Activated CD4-positive, alpha-beta memory T cell treated with anti-CD3 and anti-CD28 coated beads, Interleukin-2, amount 10 ng/mL, durations not matched to agents 7 days and 5 days (primary cell): ENCODE measurements around the gene SNED1. TPM values are rescaled to one million over a fixed set of nuclear protein-coding genes. Genes with fewer than 3 reads are reported as not detected.

ENCODE experiments used
- CTCF ChIA-PET: fragments of 350-600 bp; sonication (Branson Sonifier 250); formaldehyde crosslinking; loops from one replicate; lab custom pipeline; 2021; ENCODE audit warnings: antibody characterized with exemption, inconsistent platforms; lab: Charles Lee
- POLR2A ChIA-PET: fragments of 350-600 bp; sonication (Branson Sonifier 250); formaldehyde crosslinking; loops from one replicate; lab custom pipeline; 2021; ENCODE audit warnings: antibody characterized with exemption; lab: Charles Lee
- DNase-seq: peaks from one replicate; pipeline ENCODE4 v3.0.0-alpha.2; 2020
- H3K27ac Mint-ChIP-seq: one replicate; pipeline ENCODE4 v1.8.0; 2021; ENCODE audit warnings: mild to moderate bottlenecking, mixed read lengths
- H3K27me3 Mint-ChIP-seq: one replicate; pipeline ENCODE4 v1.8.0; 2021; ENCODE audit warnings: mixed read lengths
- H3K36me3 Mint-ChIP-seq: one replicate; pipeline ENCODE4 v1.8.0; 2021; ENCODE audit warnings: low read depth, mixed read lengths
- H3K4me1 Mint-ChIP-seq: one replicate; pipeline ENCODE4 v1.8.0; 2021; ENCODE audit warnings: mixed read lengths
- H3K4me3 Mint-ChIP-seq: one replicate; pipeline ENCODE4 v1.8.0; 2021; ENCODE audit warnings: mild to moderate bottlenecking, mixed read lengths
- H3K9me3 Mint-ChIP-seq: one replicate; pipeline ENCODE4 v1.8.0; 2021; ENCODE audit warnings: mixed read lengths
- total RNA-seq, 2 experiments: library from RNA; stranded (reverse); gene quantifications; one replicate each; pipeline ENCODE4 v1.2.3, GENCODE V29; 2021

SNED1 gene
- total RNA-seq, 2 experiments from 2014 or later = 32.6 to 34.3 TPM

- ChIA-PET POLR2A (no interaction called here), CTCF (no interaction called here)
- Mint-ChIP-seq H3K36me3 (peaks cover 8% of the 10 kb centered on the region), H3K4me3 (no peak overlapping the region), H3K27me3 (no peaks in the 10 kb centered on the region), H3K4me1 (no peaks in the 10 kb centered on the region), H3K9me3 (no peaks in the 10 kb centered on the region), H3K27ac (no peak overlapping the region)
- DNase-seq = peak; percentile 14
Measured at GRCh38 chr2:241080405-241081189, 82.2 kb downstream of the SNED1 start.

DNA sequence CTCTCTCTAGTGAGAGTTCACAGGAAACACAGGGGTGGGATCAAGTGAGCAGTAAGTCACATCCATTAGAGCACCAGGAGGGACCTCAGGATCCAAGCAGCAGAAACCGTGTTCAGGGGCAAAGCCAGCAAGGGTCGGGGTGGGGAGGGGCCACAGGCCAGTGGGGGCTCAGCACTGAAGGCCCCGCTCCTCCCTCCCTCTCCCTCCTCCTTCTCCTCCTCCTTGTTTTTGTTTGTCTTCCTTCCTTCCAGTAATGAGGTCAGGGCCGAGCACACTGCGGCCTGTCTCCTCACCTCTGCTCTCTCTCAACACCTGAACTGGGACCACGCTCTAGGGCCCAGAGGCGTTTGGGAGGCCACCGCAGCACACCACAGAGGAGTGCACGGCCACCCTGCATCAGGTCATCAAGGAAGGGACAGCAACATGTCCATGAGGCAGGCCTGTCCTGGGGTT lies 82.8 kb downstream of the SNED1 start:
- Mint-ChIP-seq H3K36me3 (peaks cover 11% of the 10 kb centered on the region), H3K27me3 (no peaks in the 10 kb centered on the region), H3K4me1 (no peaks in the 10 kb centered on the region), H3K27ac (no peak overlapping the region), H3K9me3 (no peaks in the 10 kb centered on the region), H3K4me3 (no peak overlapping the region)
- DNase-seq = no peak
- POLR2A ChIA-PET = no interaction called here
- CTCF ChIA-PET = no interaction called here

DNA sequence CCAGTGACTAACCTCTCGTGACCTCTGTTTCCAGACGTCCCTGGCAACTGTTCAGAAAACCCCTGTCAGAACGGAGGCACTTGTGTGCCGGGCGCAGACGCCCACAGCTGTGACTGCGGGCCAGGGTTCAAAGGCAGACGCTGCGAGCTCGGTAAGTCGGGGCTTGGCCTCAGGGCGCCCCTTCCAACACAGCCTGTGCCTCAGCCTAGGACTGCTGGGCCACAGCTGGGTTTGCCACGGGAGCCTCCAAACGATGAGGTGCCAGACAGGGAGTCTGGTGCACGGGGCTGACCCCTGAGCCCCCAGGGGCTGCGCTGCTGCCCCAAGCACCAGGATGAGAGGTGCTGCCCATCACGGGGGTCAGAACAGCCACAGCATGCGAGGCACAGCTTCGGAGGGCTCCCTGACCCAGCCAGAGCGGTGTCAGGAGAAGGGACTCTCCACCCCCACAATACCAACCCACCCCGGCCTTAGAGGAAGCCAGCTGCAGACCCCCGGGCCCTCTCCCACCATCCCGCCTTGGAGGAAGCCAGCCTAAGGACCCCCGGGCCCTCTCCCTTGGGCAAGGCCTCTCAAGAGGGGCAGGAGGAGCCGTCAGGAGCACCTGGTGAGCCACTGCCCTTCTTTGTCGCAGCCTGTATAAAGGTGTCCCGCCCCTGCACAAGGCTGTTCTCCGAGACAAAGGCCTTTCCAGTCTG lies 83.4 kb downstream of the SNED1 start:
- H3K4me3 Mint-ChIP-seq = no peak overlapping the region
- CTCF ChIA-PET = no interaction called here
- H3K9me3 Mint-ChIP-seq = no peaks in the 10 kb centered on the region
- H3K4me1 Mint-ChIP-seq = no peaks in the 10 kb centered on the region
- POLR2A ChIA-PET = no interaction called here
- H3K27me3 Mint-ChIP-seq = no peaks in the 10 kb centered on the region
- H3K36me3 Mint-ChIP-seq = peaks cover 17% of the 10 kb centered on the region
- H3K27ac Mint-ChIP-seq = no peak overlapping the region
- DNase-seq = peak; percentile 15

DNA sequence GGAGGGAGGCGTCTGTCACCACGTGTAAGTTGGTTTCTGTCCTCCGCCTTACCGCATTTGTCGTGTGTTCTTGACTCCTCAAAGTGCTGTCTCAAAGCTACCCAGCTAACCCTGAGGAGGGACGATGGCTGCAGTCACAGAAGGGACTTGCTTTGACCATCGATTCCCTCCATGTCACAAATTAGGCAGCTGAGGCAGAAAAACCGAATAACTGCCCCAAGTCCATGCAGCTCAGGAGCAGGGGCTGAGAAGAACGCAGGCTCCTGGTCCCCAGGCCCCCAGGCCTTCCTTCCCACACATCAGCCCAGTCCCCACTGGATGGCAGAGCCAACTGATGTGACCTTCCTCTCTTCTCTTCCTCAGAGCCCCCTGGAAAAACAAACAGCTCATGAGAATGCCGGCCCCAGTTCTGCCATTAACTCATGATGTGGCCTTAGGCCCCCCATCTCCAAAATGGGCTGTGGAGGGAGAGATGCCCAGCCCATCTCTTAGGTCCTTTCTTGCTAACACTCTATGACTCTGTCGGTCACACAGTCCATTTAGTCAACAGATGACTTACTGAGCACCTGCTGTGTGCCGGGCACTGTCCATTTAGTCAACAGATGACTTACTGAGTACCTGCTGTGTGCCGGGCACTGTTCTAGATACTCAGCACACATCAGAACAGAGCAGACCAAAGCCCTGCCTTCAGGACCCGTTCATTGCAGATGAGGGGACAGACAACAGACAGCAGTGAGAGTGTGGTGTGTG lies 84.1 kb downstream of the SNED1 start:
- Mint-ChIP-seq H3K4me3 (no peak overlapping the region), H3K36me3 (peaks cover 22% of the 10 kb centered on the region), H3K27ac (no peak overlapping the region), H3K4me1 (no peaks in the 10 kb centered on the region), H3K9me3 (no peaks in the 10 kb centered on the region), H3K27me3 (no peaks in the 10 kb centered on the region)
- CTCF ChIA-PET = no interaction called here
- POLR2A ChIA-PET = no interaction called here
- DNase-seq = peak; percentile 4

DNA sequence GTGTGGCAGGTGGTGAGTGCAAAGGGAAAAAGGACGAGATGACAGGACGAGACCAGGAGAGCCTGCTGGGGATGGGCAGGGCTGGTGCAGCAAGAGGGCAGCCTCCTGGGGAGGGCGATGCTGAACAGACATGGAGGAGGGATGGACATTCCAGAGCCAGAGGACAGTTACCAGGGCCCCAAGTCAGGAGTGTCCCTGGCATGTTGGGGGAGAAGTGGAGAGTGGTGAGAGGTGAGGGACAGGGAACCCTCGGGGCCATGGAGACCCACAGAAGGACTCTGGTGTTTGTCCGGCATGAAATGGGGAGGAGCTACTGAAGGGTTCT lies 84.6 kb downstream of the SNED1 start:
- no peaks in the 10 kb centered on the region for H3K27me3 Mint-ChIP-seq
- ChIA-PET POLR2A (no interaction called here), CTCF (no interaction called here)
- no peak for DNase-seq
- H3K36me3 Mint-ChIP-seq = peaks cover 28% of the 10 kb centered on the region
- H3K27ac Mint-ChIP-seq = no peak overlapping the region
- H3K4me1 Mint-ChIP-seq = no peaks in the 10 kb centered on the region
- no peaks in the 10 kb centered on the region for H3K9me3 Mint-ChIP-seq
- no peak overlapping the region for H3K4me3 Mint-ChIP-seq

DNA sequence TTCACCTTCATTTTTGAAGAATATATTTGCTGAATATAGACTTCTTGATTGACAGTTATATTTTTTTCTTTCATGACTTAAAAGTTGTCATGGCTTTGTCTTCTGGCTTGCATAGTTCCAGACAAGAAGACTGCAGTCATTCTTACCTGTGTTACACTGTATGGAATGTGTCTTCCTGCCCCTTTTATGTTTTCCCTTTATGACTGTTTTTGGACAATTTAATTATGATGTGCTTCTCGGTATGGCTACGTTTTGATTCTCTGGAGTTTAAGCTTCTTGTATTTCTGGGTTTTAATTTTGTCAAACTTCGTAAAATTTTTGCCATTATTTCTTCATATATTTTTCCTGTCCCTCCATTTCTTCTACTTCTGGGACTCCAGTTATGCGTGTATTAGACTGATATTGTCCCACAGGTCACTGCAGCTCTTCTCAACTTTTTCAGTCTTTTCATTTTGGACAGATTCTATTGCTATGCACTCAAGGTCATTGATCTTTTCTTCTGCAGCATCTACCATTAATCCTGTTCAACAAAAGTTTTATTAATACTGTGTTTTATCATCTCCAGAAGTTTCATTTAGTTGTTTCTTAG lies 86.5 kb downstream of the SNED1 start:
- no peaks in the 10 kb centered on the region for H3K27me3 Mint-ChIP-seq
- DNase-seq = no peak
- H3K27ac Mint-ChIP-seq = no peak overlapping the region
- CTCF ChIA-PET = no interaction called here
- no peaks in the 10 kb centered on the region for H3K4me1 Mint-ChIP-seq
- H3K36me3 Mint-ChIP-seq = peaks cover 42% of the 10 kb centered on the region
- POLR2A ChIA-PET = no interaction called here
- H3K4me3 Mint-ChIP-seq = no peak overlapping the region
- H3K9me3 Mint-ChIP-seq = no peaks in the 10 kb centered on the region

- no peaks in the 10 kb centered on the region for H3K27me3 Mint-ChIP-seq
- H3K36me3 Mint-ChIP-seq = peaks cover 51% of the 10 kb centered on the region
- POLR2A ChIA-PET = no interaction called here
- CTCF ChIA-PET = interaction anchor here (1.2 kb wide), 1 partner anchor 9 kb away, joined by 5 read pairs; no protein-coding TSS in a partner anchor
- H3K4me1 Mint-ChIP-seq = no peaks in the 10 kb centered on the region
- no peak overlapping the region for H3K4me3 Mint-ChIP-seq
- DNase-seq = no peak
- H3K9me3 Mint-ChIP-seq = no peaks in the 10 kb centered on the region
- H3K27ac Mint-ChIP-seq = no peak overlapping the region
Measured at GRCh38 chr2:241087420-241088268, 89.2 kb downstream of the SNED1 start.

GRCh38 chr2:241088376-241088775 lies 90.0 kb downstream of the SNED1 start:
- Mint-ChIP-seq H3K36me3 (peaks cover 51% of the 10 kb centered on the region), H3K27me3 (no peaks in the 10 kb centered on the region), H3K4me1 (no peaks in the 10 kb centered on the region), H3K27ac (no peak overlapping the region), H3K4me3 (no peak overlapping the region), H3K9me3 (no peaks in the 10 kb centered on the region)
- CTCF ChIA-PET = interaction anchor here (1.2 kb wide), 1 partner anchor 10 kb away, joined by 5 read pairs; no protein-coding TSS in a partner anchor
- POLR2A ChIA-PET = no interaction called here
- no peak for DNase-seq

DNA sequence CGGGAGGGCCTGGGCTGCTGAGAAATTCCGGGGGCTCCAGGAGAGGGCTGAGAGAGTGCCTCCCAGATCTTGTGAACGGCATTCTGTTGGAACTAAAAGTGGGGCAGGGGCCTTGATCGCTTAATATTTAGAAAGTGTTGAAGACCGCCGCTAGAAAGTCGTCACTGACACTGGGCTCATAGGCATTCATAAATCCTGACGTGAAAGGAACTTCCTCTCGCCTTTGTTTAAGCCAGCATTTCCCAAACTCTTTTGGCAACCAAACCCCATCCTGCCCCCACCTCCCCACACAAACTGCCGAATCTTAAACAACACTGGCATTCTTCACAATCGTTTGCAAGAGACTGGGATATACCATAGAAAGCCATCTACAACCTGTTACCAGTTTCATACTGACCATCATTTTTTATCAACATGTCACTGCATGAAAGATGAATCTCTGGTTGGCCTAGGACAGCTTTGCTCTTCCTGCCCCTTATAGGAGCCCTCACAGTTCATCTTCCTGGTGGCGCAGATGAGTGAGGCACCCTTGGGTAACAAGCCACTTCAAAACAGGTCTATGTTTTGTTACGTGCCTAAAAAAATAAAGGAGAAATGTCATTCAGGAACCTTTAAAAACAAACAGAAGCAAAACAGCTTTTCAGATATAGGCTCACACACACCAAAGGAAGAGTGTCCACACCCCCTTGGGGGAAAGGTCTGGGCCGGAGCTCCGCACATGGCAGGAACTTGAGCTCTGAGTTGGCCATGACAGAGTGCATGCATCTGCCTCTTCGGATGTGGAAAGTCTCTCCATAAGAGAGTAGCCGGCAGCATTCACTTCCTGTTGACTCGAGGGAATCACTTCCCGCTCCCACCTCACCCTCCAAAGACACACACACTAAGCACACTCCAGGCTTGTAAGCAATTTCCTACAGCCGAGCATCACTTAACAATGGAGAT lies 90.6 kb downstream of the SNED1 start:
- Mint-ChIP-seq H3K9me3 (no peaks in the 10 kb centered on the region), H3K4me3 (no peak overlapping the region), H3K36me3 (peaks cover 54% of the 10 kb centered on the region), H3K27me3 (no peaks in the 10 kb centered on the region), H3K4me1 (no peaks in the 10 kb centered on the region), H3K27ac (no peak overlapping the region)
- CTCF ChIA-PET = interaction anchor here (1.2 kb wide), 1 partner anchor 10 kb away, joined by 3 read pairs; no protein-coding TSS in a partner anchor
- POLR2A ChIA-PET = interaction anchor here (1.3 kb wide), 1 partner anchor 147 kb away, joined by 3 read pairs; no protein-coding TSS in a partner anchor
- no peak for DNase-seq

DNA sequence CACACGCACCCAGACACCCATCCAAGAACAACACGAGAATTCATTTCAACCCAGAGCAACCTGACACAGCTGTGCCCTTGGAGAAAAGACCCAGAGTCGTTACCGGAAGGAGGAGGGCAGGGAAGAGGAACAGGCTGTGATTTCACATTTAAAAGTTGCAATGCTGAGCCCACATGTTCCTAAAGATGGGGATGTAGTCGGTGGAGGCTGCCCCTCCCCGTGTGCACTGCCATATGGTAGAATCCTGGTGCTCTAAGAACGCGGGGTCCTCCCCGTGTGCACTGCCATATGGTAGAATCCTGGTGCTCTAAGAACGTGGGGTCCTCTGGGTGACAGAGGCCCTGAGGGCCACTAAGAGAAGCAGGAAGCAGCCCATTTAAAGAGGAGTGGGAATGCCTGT lies 92.8 kb downstream of the SNED1 start:
- no peak for DNase-seq
- Mint-ChIP-seq H3K27ac (no peak overlapping the region), H3K36me3 (peaks cover 60% of the 10 kb centered on the region), H3K9me3 (no peaks in the 10 kb centered on the region), H3K4me3 (no peak overlapping the region), H3K27me3 (no peaks in the 10 kb centered on the region), H3K4me1 (peaks cover 18% of the 10 kb centered on the region)
- POLR2A ChIA-PET = no interaction called here
- CTCF ChIA-PET = no interaction called here

GRCh38 chr2:241091734-241092445 lies 93.5 kb downstream of the SNED1 start:
- ChIA-PET POLR2A (interaction anchor here (0.8 kb wide), 1 partner anchor 10 kb away, joined by 3 read pairs; the partner anchor contains the start of gene MTERF4), CTCF (interaction anchor here (0.6 kb wide), 1 partner anchor 1020 kb away, joined by 3 read pairs; no protein-coding TSS in a partner anchor)
- Mint-ChIP-seq H3K27ac (no peak overlapping the region), H3K9me3 (no peaks in the 10 kb centered on the region), H3K36me3 (peaks cover 59% of the 10 kb centered on the region), H3K4me3 (no peak overlapping the region), H3K4me1 (peaks cover 23% of the 10 kb centered on the region), H3K27me3 (no peaks in the 10 kb centered on the region)
- no peak for DNase-seq
